ENCODE data around the gene BIN2. TPM values are rescaled to one million over a fixed set of nuclear protein-coding genes. Genes with fewer than 3 reads are reported as not detected.

Gene BIN2
- total RNA-seq, 1 experiment from 2014 or later, result 0.39 TPM

DNA sequence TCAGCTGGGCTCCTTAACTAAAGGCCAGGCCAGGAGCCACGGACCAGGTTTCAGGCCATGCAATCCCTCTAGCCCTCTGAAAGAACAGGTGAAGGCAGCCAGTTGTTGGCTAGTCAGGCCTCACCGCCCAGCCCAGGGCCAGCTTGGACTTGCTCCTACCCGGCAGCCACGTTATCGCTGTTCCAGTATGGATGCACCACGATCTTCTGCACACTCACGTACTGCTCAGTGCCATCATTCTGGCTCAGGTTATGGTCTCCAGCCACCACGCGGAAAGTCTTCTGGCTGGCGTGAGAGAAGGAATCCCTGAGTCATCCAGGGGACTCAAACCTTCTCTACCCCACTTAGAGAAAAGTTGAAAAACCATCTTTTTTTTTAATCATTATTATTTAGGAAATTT lies 18.4 kb upstream of the BIN2 start:
- ATAC-seq (no peak), DNase-seq (ENCODE audit: low read depth, low spot score) (no peak)
- POLR2A ChIA-PET, result no interaction called here
- in situ Hi-C loops (cut with HindIII; ENCODE audit: low pct_unique_long_range_greater_than_20kb, low sequenced_read_pairs), result no loop called here
- H3K27ac ChIP-seq (ENCODE audit: low read length), result no peak overlapping the region
- intact Hi-C loops (cut with micrococcal nuclease; ENCODE audit: unreplicated experiment), result loop anchor here (5.0 kb wide), 1 partner anchor 75 kb away; no protein-coding TSS in a partner anchor
- no peaks in the 10 kb centered on the region for H3K4me1 ChIP-seq (ENCODE audit: control insufficient read depth, insufficient read depth, low read length)
- H3K9me3 ChIP-seq (ENCODE audit: control insufficient read depth, insufficient read depth, low read depth, low read length), result no peaks in the 10 kb centered on the region
- TF ChIP-seq, protein P1, sequence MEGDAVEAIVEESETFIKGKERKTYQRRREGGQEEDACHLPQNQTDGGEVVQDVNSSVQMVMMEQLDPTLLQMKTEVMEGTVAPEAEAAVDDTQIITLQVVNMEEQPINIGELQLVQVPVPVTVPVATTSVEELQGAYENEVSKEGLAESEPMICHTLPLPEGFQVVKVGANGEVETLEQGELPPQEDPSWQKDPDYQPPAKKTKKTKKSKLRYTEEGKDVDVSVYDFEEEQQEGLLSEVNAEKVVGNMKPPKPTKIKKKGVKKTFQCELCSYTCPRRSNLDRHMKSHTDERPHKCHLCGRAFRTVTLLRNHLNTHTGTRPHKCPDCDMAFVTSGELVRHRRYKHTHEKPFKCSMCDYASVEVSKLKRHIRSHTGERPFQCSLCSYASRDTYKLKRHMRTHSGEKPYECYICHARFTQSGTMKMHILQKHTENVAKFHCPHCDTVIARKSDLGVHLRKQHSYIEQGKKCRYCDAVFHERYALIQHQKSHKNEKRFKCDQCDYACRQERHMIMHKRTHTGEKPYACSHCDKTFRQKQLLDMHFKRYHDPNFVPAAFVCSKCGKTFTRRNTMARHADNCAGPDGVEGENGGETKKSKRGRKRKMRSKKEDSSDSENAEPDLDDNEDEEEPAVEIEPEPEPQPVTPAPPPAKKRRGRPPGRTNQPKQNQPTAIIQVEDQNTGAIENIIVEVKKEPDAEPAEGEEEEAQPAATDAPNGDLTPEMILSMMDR (IDR thresholded peaks at IDR 0.05), result no peak
- TF ChIP-seq REST (IDR thresholded peaks at IDR 0.05; ENCODE audit: insufficient read depth in 1 of 2, low read depth in 2 of 2, low read length in 1 of 2) (no peak), POLR2AphosphoS5 (IDR thresholded peaks at IDR 0.05; ENCODE audit: low read depth, low read length) (no peak), TCF7L2 (IDR thresholded peaks at IDR 0.05; ENCODE audit: low read depth, low read length) (no peak), SIN3A (IDR thresholded peaks at IDR 0.05; ENCODE audit: borderline replicate concordance, insufficient read depth, low read depth, low read length) (no peak)
- no peak overlapping the region for H3K4me3 ChIP-seq (ENCODE audit: low read depth in 2 of 2, low read length in 2 of 2)
- H3K27me3 ChIP-seq (ENCODE audit: control insufficient read depth, insufficient read depth, low read length), result no peaks in the 10 kb centered on the region
- H3K36me3 ChIP-seq (ENCODE audit: control insufficient read depth, insufficient read depth, low read length), result no peaks in the 10 kb centered on the region
- no TSS peak for BruUV-seq (replicated peaks)
- CTCF ChIA-PET, result no interaction called here

- no peak overlapping the region for H3K27ac ChIP-seq (ENCODE audit: low read length)
- no TSS peak for BruUV-seq (replicated peaks)
- no peaks in the 10 kb centered on the region for H3K4me1 ChIP-seq (ENCODE audit: control insufficient read depth, insufficient read depth, low read length)
- TF ChIP-seq POLR2AphosphoS5 (IDR thresholded peaks at IDR 0.05; ENCODE audit: low read depth, low read length), result no peak
- TF ChIP-seq, protein P1 (IDR thresholded peaks at IDR 0.05), result peak; percentile 98
- no peak for TF ChIP-seq SIN3A (IDR thresholded peaks at IDR 0.05; ENCODE audit: borderline replicate concordance, insufficient read depth, low read depth, low read length)
- no peak for TF ChIP-seq REST (IDR thresholded peaks at IDR 0.05; ENCODE audit: insufficient read depth in 1 of 2, low read depth in 2 of 2, low read length in 1 of 2)
- no peak for TF ChIP-seq TCF7L2 (IDR thresholded peaks at IDR 0.05; ENCODE audit: low read depth, low read length)
- in situ Hi-C loops (cut with HindIII; ENCODE audit: low pct_unique_long_range_greater_than_20kb, low sequenced_read_pairs), result no loop called here
- ChIA-PET POLR2A (interaction anchor here (0.6 kb wide), 1 partner anchor 37 kb away, joined by 5 read pairs; no protein-coding TSS in a partner anchor), CTCF (interaction anchor here (0.5 to 1.6 kb wide), 15 partner anchors 13 to 516 kb away, joined by 3 to 11 read pairs (median 4); partner anchors contain the start of gene SMAGP)
- no peaks in the 10 kb centered on the region for H3K9me3 ChIP-seq (ENCODE audit: control insufficient read depth, insufficient read depth, low read depth, low read length)
- ATAC-seq (peak; percentile 89), DNase-seq (ENCODE audit: low read depth, low spot score) (peak; percentile 85)
- no peaks in the 10 kb centered on the region for H3K36me3 ChIP-seq (ENCODE audit: control insufficient read depth, insufficient read depth, low read length)
- no peaks in the 10 kb centered on the region for H3K27me3 ChIP-seq (ENCODE audit: control insufficient read depth, insufficient read depth, low read length)
- intact Hi-C loops (cut with micrococcal nuclease; ENCODE audit: unreplicated experiment), result loop anchor here (5.0 kb wide), 1 partner anchor 74 kb away; no protein-coding TSS in a partner anchor
- H3K4me3 ChIP-seq (ENCODE audit: low read depth in 2 of 2, low read length in 2 of 2), result peak overlapping the region in 1 of 2 experiments; percentile 21; a peak in 1 of 4 replicates
Measured at GRCh38 chr12:51341251-51342007, 17.5 kb upstream of the BIN2 start.

Measured in Panc1 (cell line).